ENCODE measurements around the gene MAPK6. TPM values are rescaled to one million over a fixed set of nuclear protein-coding genes. Genes with fewer than 3 reads are reported as not detected.
A peak's percentile ranks its signal among the peaks of the same experiment; 100 is the strongest.

The MAPK6 gene
- total and polyA plus RNA-seq, 2 of the 4 experiments (the other 2 are of a cell fraction), result 22.6 to 60.6 TPM

- TF ChIP-seq CTCF (conservative IDR thresholded peaks at IDR 0.05; ENCODE audit: low read depth, low read length), result no peak
Measured at GRCh38 chr15:52109559-52110451, 90.8 kb downstream of the MAPK6 start (continued).

- Histone ChIP-seq H2AFZ (replicated peaks; ENCODE audit: low read length, poor library complexity) (peak overlapping the region; percentile 92), H3K36me3 (ENCODE audit: control insufficient read depth, insufficient read depth, low read length) (no peaks in the 10 kb centered on the region), H4K20me1 (ENCODE audit: insufficient read depth, low read length) (no peaks in the 10 kb centered on the region), H3K4me1 (ENCODE audit: control insufficient read depth, insufficient read depth, low read length) (peaks cover 4% of the 10 kb centered on the region), H2BK20ac (ENCODE audit: low read depth, low read length) (no peak overlapping the region), H3K18ac (ENCODE audit: low read depth, low read length) (no peak overlapping the region), H2BK5ac (ENCODE audit: low read depth, low read length, poor library complexity, severe bottlenecking) (no peak overlapping the region), H3K4me2 (ENCODE audit: low read depth, low read length) (peak overlapping the region; percentile 83; the same call in 1 of the 2 replicates), H3K9me3 (ENCODE audit: control insufficient read depth, insufficient read depth, low read length) (no peaks in the 10 kb centered on the region), H3K27ac (ENCODE audit: insufficient read depth, low read length) (no peak overlapping the region), H3K56ac (ENCODE audit: extremely low read depth, insufficient read depth, low read length) (no peak overlapping the region), H2BK120ac (ENCODE audit: low read depth, low read length) (no peak overlapping the region), H3K9ac (ENCODE audit: low read depth, low read length) (no peak overlapping the region), H4K8ac (ENCODE audit: low read depth in 2 of 2, low read length in 2 of 2) (no peak overlapping the region), H3K23ac (ENCODE audit: low read depth, low read length) (no peak overlapping the region), H3K9me1 (ENCODE audit: insufficient read depth, low read length) (no peaks in the 10 kb centered on the region), H3K4me3 (ENCODE audit: insufficient read depth, low read depth, low read length) (no peak overlapping the region; the same call in 1 of the 2 replicates), H3K79me1 (ENCODE audit: low read depth in 1 of 2, low read length in 2 of 2) (no peaks in the 10 kb centered on the region), H2AK5ac (ENCODE audit: low read depth, low read length) (no peak overlapping the region), H3K27me3 (ENCODE audit: control insufficient read depth, insufficient read depth, low read length) (peaks cover 34% of the 10 kb centered on the region), H2AK9ac (replicated peaks; ENCODE audit: low read depth, low read length, poor library complexity) (no peak overlapping the region), H3K14ac (replicated peaks; ENCODE audit: low read depth, low read length) (no peak overlapping the region), H3K4ac (ENCODE audit: low read depth, low read length) (no peak overlapping the region), H2BK15ac (ENCODE audit: low read depth, low read length) (no peak overlapping the region), H4K5ac (ENCODE audit: low read depth, low read length) (no peak overlapping the region), H4K91ac (ENCODE audit: insufficient read depth, low read depth, low read length) (no peak overlapping the region)
- WGBS, 2 experiments (ENCODE audit: extremely low coverage in 2 of 2, insufficient read length in 1 of 2), result 62% methylated on average over 18 of the region's 32 CpGs; no CpG with 5 or more reads in 1 of the 2 experiments
- no TSS peak for BruUV-seq (replicated peaks)
- no peak for ATAC-seq (ENCODE audit: low read depth)
- dilution Hi-C loops (cut with HindIII; ENCODE audit: low sequenced_read_pairs, unreplicated experiment) (no loop called here), in situ Hi-C loops (cut with MboI; ENCODE audit: low sequenced_read_pairs) (no loop called here), intact Hi-C loops (cut with micrococcal nuclease) (no loop called here)
- POLR2A ChIA-PET (ENCODE audit: unreplicated experiment), result no interaction called here
- DNase-seq, result no peak
- CTCF ChIA-PET, result no interaction called here
- TF ChIP-seq USF2 (IDR thresholded peaks at IDR 0.05; ENCODE audit: low read depth, low read length), result no peak
- no peak for TF ChIP-seq MAFK (IDR thresholded peaks at IDR 0.05; ENCODE audit: low read depth, low read length)
- no peak for TF ChIP-seq RAD21 (IDR thresholded peaks at IDR 0.05; ENCODE audit: low read length)
- TF ChIP-seq RFX5 (IDR thresholded peaks at IDR 0.05; ENCODE audit: low read depth, low read length), result no peak
- TF ChIP-seq POLR2A (IDR thresholded peaks at IDR 0.05; ENCODE audit: low read depth, low read length), result no peak
- no peak for TF ChIP-seq ELK1 (IDR thresholded peaks at IDR 0.05; ENCODE audit: borderline replicate concordance, low read depth, low read length)
- TF ChIP-seq FOS (IDR thresholded peaks at IDR 0.05; ENCODE audit: low read depth, low read length), result no peak
Measured at GRCh38 chr15:52111517-52112202, 92.6 kb downstream of the MAPK6 start.

All from IMR-90 (cell line).